HG03159 (cell line): Measurements from ENCODE around the gene ATF6B.

Experiments used
- ATAC-seq: cut with Tn5 transposase; IDR thresholded peaks from one replicate; pipeline ENCODE4 v1.9.1; 2021; ENCODE audit warnings: mild to moderate bottlenecking, moderate library complexity; ENCODE audit not compliant: unreplicated experiment

Gene ATF6B

GRCh38 chr6:32132110-32132509 is 4.1 kb upstream of the ATF6B start:
- ATAC-seq, result no peak

- no peak for ATAC-seq
These were observed 3.4 kb upstream of the ATF6B start for GRCh38 chr6:32131439-32131948.

- no peak for ATAC-seq
These were observed 1.4 kb upstream of the ATF6B start for GRCh38 chr6:32129297-32130088.

GRCh38 chr6:32128751-32129296 is 778 bp upstream of the ATF6B start:
- ATAC-seq, result no peak

- no peak for ATAC-seq
These were observed 683 bp downstream of the ATF6B start for GRCh38 chr6:32127409-32127716.

GRCh38 chr6:32126880-32127279 is 1.2 kb downstream of the ATF6B start:
- no peak for ATAC-seq

- ATAC-seq, result no peak
These were observed 4.4 kb downstream of the ATF6B start for GRCh38 chr6:32123681-32124080.

GRCh38 chr6:32120573-32121059 is 7.4 kb downstream of the ATF6B start:
- ATAC-seq, result no peak

- no peak for ATAC-seq
These were observed 9.0 kb downstream of the ATF6B start for GRCh38 chr6:32118782-32119628.

GRCh38 chr6:32117461-32117860 is 10.6 kb downstream of the ATF6B start:
- no peak for ATAC-seq

GRCh38 chr6:32116674-32117073 is 11.4 kb downstream of the ATF6B start:
- ATAC-seq, result no peak

GRCh38 chr6:32115623-32116022 is 12.4 kb downstream of the ATF6B start:
- no peak for ATAC-seq

- no peak for ATAC-seq
These were observed 13.2 kb downstream of the ATF6B start for GRCh38 chr6:32114796-32115195.

GRCh38 chr6:32113386-32114352 is 14.4 kb downstream of the ATF6B start:
- no peak for ATAC-seq

GRCh38 chr6:32112431-32112980 is 15.5 kb downstream of the ATF6B start:
- ATAC-seq, result no peak

- no peak for ATAC-seq
These were observed 16.5 kb downstream of the ATF6B start for GRCh38 chr6:32111424-32112066.

- ATAC-seq, result no peak
These were observed 17.4 kb downstream of the ATF6B start for GRCh38 chr6:32110632-32111031.

- ATAC-seq, result no peak
These were observed 18.3 kb downstream of the ATF6B start for GRCh38 chr6:32109765-32110160.

- ATAC-seq, result no peak
These were observed 18.8 kb downstream of the ATF6B start, which contains the start of gene TNXB for GRCh38 chr6:32109114-32109764. Gene TNXB (minus strand): TSS chr6:32109338. CDS start chr6:32098198, 11,140 bp downstream.
